Coronary artery (tissue), 2 donors: ENCODE measurements around the gene MACROD2.

Source experiments
- DNase-seq: peaks from one replicate; pipeline ENCODE4 v3.0.0-alpha.2; 2017; ENCODE audit warnings: low spot score
- H3K27ac ChIP-seq, 2 donors: fragments of 200-600 bp; sonication (generic); one replicate each; pipeline ENCODE4 v1.5.1; 2016 to 2019
- H3K4me3 ChIP-seq: fragments of 200-600 bp; sonication (generic); 2 replicates; pipeline ENCODE4 v1.5.1; 2016; ENCODE audit warnings: mild to moderate bottlenecking, moderate library complexity
- CTCF ChIP-seq: fragments of 200-600 bp; sonication (generic); IDR thresholded peaks from one replicate; pipeline ENCODE4 v1.5.1; 2019; ENCODE audit warnings: antibody characterized with exemption

Gene MACROD2

GRCh38 chr20:15031546-15032351 is 1036.4 kb downstream of the MACROD2 start:
- Histone ChIP-seq H3K27ac (no peak overlapping the region), H3K4me3 (no peak overlapping the region)
- TF ChIP-seq CTCF: no peak
- no peak for DNase-seq

GRCh38 chr20:15032352-15032622 is 1037.0 kb downstream of the MACROD2 start:
- DNase-seq: no peak
- Histone ChIP-seq H3K4me3 (no peak overlapping the region), H3K27ac (no peak overlapping the region)
- TF ChIP-seq CTCF: no peak

- Histone ChIP-seq H3K27ac (no peak overlapping the region), H3K4me3 (no peak overlapping the region)
- no peak for DNase-seq
- no peak for TF ChIP-seq CTCF
Observed at GRCh38 chr20:15033269-15033668, 1038.0 kb downstream of the MACROD2 start.

GRCh38 chr20:15033891-15034290 is 1038.6 kb downstream of the MACROD2 start:
- no peak overlapping the region for H3K4me3 ChIP-seq
- no peak for TF ChIP-seq CTCF
- DNase-seq: no peak
- no peak overlapping the region for H3K27ac ChIP-seq

GRCh38 chr20:15036948-15037347 is 1041.6 kb downstream of the MACROD2 start:
- no peak for DNase-seq
- Histone ChIP-seq H3K4me3 (no peak overlapping the region), H3K27ac (no peak overlapping the region)
- TF ChIP-seq CTCF: no peak

- TF ChIP-seq CTCF: no peak
- H3K27ac ChIP-seq: no peak overlapping the region
- H3K4me3 ChIP-seq: no peak overlapping the region
- no peak for DNase-seq
Observed at GRCh38 chr20:15039088-15039752, 1043.9 kb downstream of the MACROD2 start.

- H3K27ac ChIP-seq: no peak overlapping the region
- TF ChIP-seq CTCF: no peak
- no peak for DNase-seq
- H3K4me3 ChIP-seq: no peak overlapping the region
Observed at GRCh38 chr20:15042723-15043122, 1047.4 kb downstream of the MACROD2 start.
